H1 (cell line): ENCODE data around the gene CEL. TPM values are rescaled to one million over a fixed set of nuclear protein-coding genes. Genes with fewer than 3 reads are reported as not detected.

ENCODE experiments used
- CTCF ChIA-PET: fragments of 300-600 bp; sonication (Branson Sonifier 250); formaldehyde crosslinking; loops from one replicate; lab custom pipeline; 2021; ENCODE audit not compliant: partially characterized antibody; lab: Charles Lee
- POLR2A ChIA-PET: fragments of 300-600 bp; sonication (Branson Sonifier 250); formaldehyde crosslinking; loops from one replicate; lab custom pipeline; 2021; ENCODE audit warnings: inconsistent platforms; ENCODE audit not compliant: partially characterized antibody; lab: Charles Lee
- DNase-seq, 2 experiments: peaks; one replicate each; pipeline versions ENCODE4 v3.0.0 to v3.0.0-alpha.2; 2010 to 2022; ENCODE audit warnings: low spot score in 2 of 2, low read depth in 1 of 2, mixed read lengths in 1 of 2
- FAIRE-seq: peaks from 2 replicates; lab custom pipeline; 2011; peaks lifted over from hg19 to GRCh38; lab: Jason Lieb, UNC
- H2AFZ ChIP-seq: 2 replicates; pipeline ENCODE4 v1.8.1; 2012; ENCODE audit warnings: low read length, inconsistent platforms
- H2AK5ac ChIP-seq: 2 replicates; pipeline ENCODE4 v1.6.1; 2013; ENCODE audit warnings: low read depth, low read length
- H2BK120ac ChIP-seq: replicated peaks from 2 replicates; pipeline ENCODE3; 2013; ENCODE audit warnings: low read depth, low read length, inconsistent platforms
- H2BK12ac ChIP-seq: 2 replicates; pipeline ENCODE4 v1.6.1; 2013; ENCODE audit warnings: low read depth, low read length
- H2BK15ac ChIP-seq: 2 replicates; pipeline ENCODE4 v1.6.1; 2013; ENCODE audit warnings: low read length
- H2BK20ac ChIP-seq: 2 replicates; pipeline ENCODE4 v1.6.1; 2013; ENCODE audit warnings: low read length
- H2BK5ac ChIP-seq: 2 replicates; pipeline ENCODE4 v1.6.1; 2013; ENCODE audit warnings: low read depth, low read length
- H3K14ac ChIP-seq: 2 replicates; pipeline ENCODE4 v1.6.1; 2013; ENCODE audit warnings: inconsistent platforms; ENCODE audit not compliant: insufficient read length
- H3K18ac ChIP-seq: 2 replicates; pipeline ENCODE4 v1.6.1; 2013; ENCODE audit warnings: low read length; ENCODE audit errors: extremely low read depth
- H3K23ac ChIP-seq: 2 replicates; pipeline ENCODE4 v1.6.1; 2013; ENCODE audit warnings: inconsistent platforms; ENCODE audit not compliant: insufficient read length
- H3K23me2 ChIP-seq: 2 replicates; pipeline ENCODE4 v1.6.1; 2013; ENCODE audit warnings: low read depth, low read length
- H3K27ac ChIP-seq: 2 replicates; pipeline ENCODE4 v1.6.1; 2011; ENCODE audit warnings: low read depth, low read length, inconsistent platforms
- H3K27me3 ChIP-seq, 4 experiments: replicated peaks in 1 of 4; 1 replicate in 1 of 4; 2 replicates in 3 of 4; pipeline versions ENCODE4 v1.6.1 to v1.8.1; 2011 to 2013; ENCODE audit warnings: low read length in 3 of 4, mild to moderate bottlenecking in 3 of 4, inconsistent platforms in 2 of 4, mixed read lengths in 2 of 4, moderate library complexity in 1 of 4; ENCODE audit not compliant: control insufficient read depth in 3 of 4, insufficient read depth in 3 of 4; ENCODE audit errors: extremely low read depth in 1 of 4
- H3K36me3 ChIP-seq, 4 experiments: 2 replicates each; pipeline versions ENCODE4 v1.6.1 to v1.8.1; 2011 to 2013; ENCODE audit warnings: mild to moderate bottlenecking in 4 of 4, low read length in 3 of 4, moderate library complexity in 2 of 4, control low read depth in 1 of 4, inconsistent platforms in 1 of 4; ENCODE audit not compliant: insufficient read depth in 4 of 4, control insufficient read depth in 2 of 4
- H3K4ac ChIP-seq: replicated peaks from 2 replicates; pipeline ENCODE3; 2013; ENCODE audit warnings: low read length, low read depth, mixed read lengths, inconsistent platforms; ENCODE audit not compliant: insufficient read length
- H3K4me1 ChIP-seq, 4 experiments: replicated peaks in 1 of 4; 1 replicate in 1 of 4; 2 replicates in 3 of 4; pipeline versions ENCODE4 v1.6.1 to v1.8.1; 2011 to 2013; ENCODE audit warnings: low read length in 3 of 4, inconsistent platforms in 2 of 4, mixed read lengths in 1 of 4; ENCODE audit not compliant: insufficient read depth in 4 of 4, control insufficient read depth in 3 of 4
- H3K4me2 ChIP-seq, 2 experiments: 2 replicates each; pipeline versions ENCODE4 v1.6.1 to v1.8.1; 2011 to 2013; ENCODE audit warnings: low read depth in 2 of 2, low read length in 2 of 2, control low read depth in 1 of 2, inconsistent platforms in 1 of 2, mild to moderate bottlenecking in 1 of 2; ENCODE audit not compliant: insufficient read depth in 1 of 2
- H3K4me3 ChIP-seq, 4 experiments: fragments of 200-600, 300-600 bp in 1 of 4; sonication (generic), shearing (Covaris generic), sonication (Bioruptor Twin) in 1 of 4; 2 replicates each; pipeline versions ENCODE4 v1.5.1 to v1.8.1; 2011 to 2016; ENCODE audit warnings: low read length in 4 of 4, low read depth in 3 of 4, control low read depth in 2 of 4, inconsistent platforms in 2 of 4, mild to moderate bottlenecking in 2 of 4, mixed read lengths in 1 of 4, moderate library complexity in 1 of 4; ENCODE audit not compliant: insufficient read depth in 2 of 4; ENCODE audit errors: extremely low read depth in 1 of 4
- H3K56ac ChIP-seq: replicated peaks from 2 replicates; pipeline ENCODE3; 2013; ENCODE audit warnings: low read depth, mild to moderate bottlenecking, mixed read lengths, low read length, inconsistent platforms; ENCODE audit not compliant: insufficient read length
- H3K79me1 ChIP-seq: 2 replicates; pipeline ENCODE4 v1.6.1; 2013; ENCODE audit warnings: low read depth, low read length, control low read depth
- H3K79me2 ChIP-seq, 2 experiments: 2 replicates each; pipeline versions ENCODE4 v1.6.1 to v1.8.1; 2012 to 2013; ENCODE audit warnings: low read length in 2 of 2, mild to moderate bottlenecking in 2 of 2, inconsistent platforms in 1 of 2; ENCODE audit not compliant: insufficient read depth in 2 of 2, control insufficient read depth in 1 of 2
- H3K9ac ChIP-seq, 4 experiments: replicated peaks in 1 of 4; 1 replicate in 1 of 4; 2 replicates in 3 of 4; pipeline versions ENCODE4 v1.6.1 to v1.8.1; 2011 to 2013; ENCODE audit warnings: low read depth in 3 of 4, low read length in 3 of 4, control low read depth in 2 of 4, mild to moderate bottlenecking in 2 of 4, moderate library complexity in 2 of 4, inconsistent platforms in 1 of 4; ENCODE audit errors: extremely low read depth in 1 of 4
- H3K9me3 ChIP-seq, 2 experiments: 2 replicates each; pipeline versions ENCODE4 v1.6.1 to v1.8.1; 2012 to 2013; ENCODE audit warnings: mild to moderate bottlenecking in 2 of 2, moderate library complexity in 2 of 2, control low read depth in 1 of 2, inconsistent platforms in 1 of 2, low read depth in 1 of 2, low read length in 1 of 2, mixed read lengths in 1 of 2; ENCODE audit not compliant: insufficient read depth in 2 of 2
- H4K20me1 ChIP-seq, 2 experiments: replicated peaks in 1 of 2; 2 replicates each; pipeline versions ENCODE3 to v1.8.1; 2011 to 2013; ENCODE audit warnings: inconsistent platforms in 2 of 2, low read length in 2 of 2, mild to moderate bottlenecking in 1 of 2; ENCODE audit not compliant: insufficient read depth in 2 of 2, control insufficient read depth in 1 of 2
- H4K5ac ChIP-seq: 2 replicates; pipeline ENCODE4 v1.6.1; 2013; ENCODE audit warnings: low read length, low read depth, mixed read lengths, inconsistent platforms; ENCODE audit not compliant: insufficient read length
- H4K8ac ChIP-seq: 2 replicates; pipeline ENCODE4 v1.8.0; 2013; ENCODE audit warnings: mild to moderate bottlenecking, moderate library complexity, low read length, inconsistent platforms; ENCODE audit not compliant: insufficient read depth; ENCODE audit errors: extremely low read depth
- H4K91ac ChIP-seq: replicated peaks from 2 replicates; pipeline ENCODE3; 2013; ENCODE audit warnings: low read length, mixed read lengths, inconsistent platforms; ENCODE audit not compliant: insufficient read length
- BRCA1 ChIP-seq: IDR thresholded peaks from 2 replicates; pipeline ENCODE4 v1.6.1; 2012; ENCODE audit warnings: low read depth, low read length, improper control_type of control experiment
- CBX5 ChIP-seq: fragments of 300-800, 300-1000 bp; sonication (generic); IDR thresholded peaks from 2 replicates; pipeline ENCODE4 v1.7.1; 2016; ENCODE audit warnings: antibody characterized with exemption, low read length, low read depth
- CTCF ChIP-seq, 3 experiments: IDR thresholded peaks; 1 replicate in 2 of 3; 2 replicates in 1 of 3; pipeline versions ENCODE4 v1.5.1 to v1.6.1; 2011; ENCODE audit warnings: low read length in 3 of 3, mild to moderate bottlenecking in 3 of 3, inconsistent platforms in 2 of 3, low read depth in 1 of 3, moderate library complexity in 1 of 3; ENCODE audit not compliant: insufficient read depth in 1 of 3; ENCODE audit errors: control extremely low read depth in 1 of 3
- JUN ChIP-seq: IDR thresholded peaks from 2 replicates; pipeline ENCODE4 v1.6.1; 2011; ENCODE audit warnings: low read depth, mild to moderate bottlenecking, improper control_type of control experiment, low read length
- POU5F1 ChIP-seq: IDR thresholded peaks from 2 replicates; pipeline ENCODE4 v1.6.1; 2011; ENCODE audit warnings: low read depth, mild to moderate bottlenecking, low read length, moderate library complexity
- SUZ12 ChIP-seq: fragments of 200-600 bp; sonication (generic); IDR thresholded peaks from 2 replicates; pipeline ENCODE4 v1.6.1; 2012; ENCODE audit warnings: mild to moderate bottlenecking, inconsistent platforms, low read length, moderate library complexity, mixed read lengths
- TBP ChIP-seq: IDR thresholded peaks from 2 replicates; pipeline ENCODE4 v1.6.1; 2011; ENCODE audit warnings: low read depth, low read length, improper control_type of control experiment
- WGBS, 2 experiments: shearing (Covaris generic) in 1 of 2; methylation state at CpG; one replicate each; pipeline versions ENCODE4 v1.1.6 to v1.1.7; 2013 to 2015; ENCODE audit warnings: low lambda C conversion rate in 2 of 2, mixed read lengths in 2 of 2, inconsistent platforms in 1 of 2, low coverage in 1 of 2, missing lambda C conversion rate in 1 of 2; ENCODE audit not compliant: insufficient replicate concordance in 2 of 2, insufficient coverage in 1 of 2, insufficient read length in 1 of 2; ENCODE audit errors: extremely low coverage in 1 of 2, missing lambda C conversion rate in 1 of 2; 5-methylcytosine and 5-hydroxymethylcytosine counted together
- polyA plus RNA-seq, 7 experiments: library from polyadenylated mRNA; depleted of rRNA in 3 of 7; stranded (reverse) in 5 of 7; unstranded in 2 of 7; fragments of >200 nt in 5 of 7; fragments of 200-250 nt in 2 of 7; gene quantifications; 1 replicate in 5 of 7; 2 replicates in 1 of 7; 4 replicates in 1 of 7; pipeline versions ENCODE4 v1.2.1 to v1.2.3, GENCODE V29; 2011 to 2013; ENCODE audit warnings: missing spikeins in 2 of 7, mixed read lengths in 2 of 7
- total RNA-seq: library from RNA; stranded (reverse); fragmentation: NEBNext Ultra II Directional; extraction: Animal tissue kit (Norgen Biotek cat#: 25700); gene quantifications from 2 replicates; pipeline ENCODE4 v1.2.1, GENCODE V29; 2021

Gene CEL
- total and polyA plus RNA-seq, 2 of the 8 experiments (the other 6 are each of a cell fraction or from before 2014, with no cell fraction given), result 1.8 to 3.4 TPM

GRCh38 chr9:133051966-133052539 lies 9.7 kb upstream of the CEL start:
- no peak for FAIRE-seq
- CTCF ChIA-PET, result interaction anchor here (1.1 to 1.7 kb wide), 6 partner anchors 8 to 97 kb away, joined by 3 to 8 read pairs (median 4); no protein-coding TSS in a partner anchor
- H2BK12ac ChIP-seq, result no peak overlapping the region
- TF ChIP-seq BRCA1 (no peak), POU5F1 (no peak), SUZ12 (no peak), CBX5 (no peak), CTCF (IDR thresholded peaks at IDR 0.05; ENCODE audit: control extremely low read depth in 1 of 3, insufficient read depth in 1 of 3, low read depth in 1 of 3, low read length in 3 of 3) (no peak), TBP (no peak), JUN (no peak)

More at GRCh38 chr9:133051966-133052539, 9.7 kb upstream of the CEL start:
- no peak overlapping the region for H3K56ac ChIP-seq
- H3K4me2 ChIP-seq, result no peak overlapping the region
- no peak overlapping the region for H2AFZ ChIP-seq
- H4K8ac ChIP-seq, result no peak overlapping the region
- no peaks in the 10 kb centered on the region for H3K27me3 ChIP-seq
- peaks cover 2% of the 10 kb centered on the region; the same call in 1 of the 2 replicates for H3K79me1 ChIP-seq
- H4K5ac ChIP-seq, result no peak overlapping the region
- no peak for DNase-seq
- H2AK5ac ChIP-seq, result no peak overlapping the region
- H3K36me3 ChIP-seq, result peaks cover 18 to 50% (median 45%) of the 10 kb centered on the region in 4 experiments; a peak in 7 of 8 replicates
- H4K20me1 ChIP-seq, result peaks cover 0 to 13% of the 10 kb centered on the region in 2 experiments
- H3K9ac ChIP-seq, result no peak overlapping the region
- H3K4me1 ChIP-seq, result no peaks in the 10 kb centered on the region
- no peak overlapping the region for H3K4ac ChIP-seq
- POLR2A ChIA-PET, result interaction anchor here (1.8 kb wide), 1 partner anchor 14 kb away, joined by 5 read pairs; no protein-coding TSS in a partner anchor
- 97% methylated on average over 8 of the region's 9 CpGs; no CpG with 5 or more reads in 1 of the 2 experiments for WGBS, 2 experiments
- H3K14ac ChIP-seq, result no peak overlapping the region
- no peak overlapping the region for H2BK15ac ChIP-seq
- H2BK120ac ChIP-seq, result no peak overlapping the region
- H3K9me3 ChIP-seq, result no peaks in the 10 kb centered on the region
- H3K23me2 ChIP-seq, result no peaks in the 10 kb centered on the region
- no peak overlapping the region for H3K23ac ChIP-seq
- no peaks in the 10 kb centered on the region for H3K79me2 ChIP-seq
- no peak overlapping the region for H3K4me3 ChIP-seq
- no peak overlapping the region for H3K18ac ChIP-seq
- no peak overlapping the region for H2BK5ac ChIP-seq
- H2BK20ac ChIP-seq, result no peak overlapping the region
- no peak overlapping the region for H3K27ac ChIP-seq
- no peak overlapping the region for H4K91ac ChIP-seq
